Cardiac fibroblast (primary cell): ENCODE results near the gene CCT8.
A peak's percentile ranks its signal among the peaks of the same experiment; 100 is the strongest.

Source experiments
- DNase-seq, 2 donors: peaks; one replicate each; pipeline versions ENCODE4 v3.0.0 to v3.0.0-alpha.2; 2010; ENCODE audit warnings: low read depth in 2 of 2
- H3K4me3 ChIP-seq, 2 donors: replicated peaks in 1 of 2; 1 replicate in 1 of 2; 2 replicates in 1 of 2; pipeline ENCODE4 v1.5.1; 2011; ENCODE audit warnings: low read depth in 2 of 2, low read length in 2 of 2, mild to moderate bottlenecking in 2 of 2, moderate library complexity in 1 of 2
- TF ChIP-seq, protein P1 (sequence below): IDR thresholded peaks from one replicate; pipeline ENCODE4 v1.5.1; 2011; ENCODE audit warnings: low read depth, mild to moderate bottlenecking, low read length, inconsistent platforms

Gene CCT8, protein sequence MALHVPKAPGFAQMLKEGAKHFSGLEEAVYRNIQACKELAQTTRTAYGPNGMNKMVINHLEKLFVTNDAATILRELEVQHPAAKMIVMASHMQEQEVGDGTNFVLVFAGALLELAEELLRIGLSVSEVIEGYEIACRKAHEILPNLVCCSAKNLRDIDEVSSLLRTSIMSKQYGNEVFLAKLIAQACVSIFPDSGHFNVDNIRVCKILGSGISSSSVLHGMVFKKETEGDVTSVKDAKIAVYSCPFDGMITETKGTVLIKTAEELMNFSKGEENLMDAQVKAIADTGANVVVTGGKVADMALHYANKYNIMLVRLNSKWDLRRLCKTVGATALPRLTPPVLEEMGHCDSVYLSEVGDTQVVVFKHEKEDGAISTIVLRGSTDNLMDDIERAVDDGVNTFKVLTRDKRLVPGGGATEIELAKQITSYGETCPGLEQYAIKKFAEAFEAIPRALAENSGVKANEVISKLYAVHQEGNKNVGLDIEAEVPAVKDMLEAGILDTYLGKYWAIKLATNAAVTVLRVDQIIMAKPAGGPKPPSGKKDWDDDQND

DNA sequence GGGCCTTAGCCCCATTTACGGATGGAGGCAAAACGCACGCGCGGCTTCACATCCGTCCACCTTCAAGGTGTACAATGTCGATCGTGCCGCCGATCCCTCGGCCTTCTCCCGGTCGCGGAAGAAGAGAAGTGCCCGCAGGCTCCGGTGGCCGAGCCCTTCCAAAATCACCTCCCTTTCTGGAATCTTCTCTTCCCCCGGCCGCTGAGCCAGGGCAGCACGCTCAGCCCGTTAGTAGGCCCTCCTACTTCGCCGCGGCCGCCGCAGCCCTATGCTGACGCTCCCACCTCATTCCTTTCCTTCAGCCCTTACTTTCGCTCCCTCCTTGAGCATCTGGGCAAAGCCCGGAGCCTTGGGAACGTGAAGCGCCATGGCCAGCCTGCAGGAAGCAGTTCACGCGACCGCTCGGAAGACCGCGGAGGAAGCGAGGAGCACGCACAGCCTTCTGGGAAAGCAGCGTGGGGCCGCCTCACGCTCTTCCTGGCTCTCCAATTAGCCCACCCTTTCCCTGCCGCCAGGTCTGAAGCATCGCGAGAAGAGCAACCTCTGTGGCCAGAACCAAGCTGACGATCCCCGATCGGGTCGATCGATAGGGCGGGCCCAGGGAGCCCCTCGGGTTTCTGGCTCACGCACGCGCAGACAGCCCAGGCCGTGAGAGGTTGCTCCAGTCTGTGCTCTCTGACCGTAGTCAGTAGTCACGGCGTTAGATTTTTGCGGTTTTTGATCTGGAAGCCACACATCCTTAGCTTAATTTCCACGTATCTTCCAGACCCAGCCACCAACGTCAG lies at the start of gene CCT8:
TSS of gene CCT8 (minus strand) at position 427 of the 785 bp plus-strand sequence. CDS start at position 369, 58 bp downstream.
- TF ChIP-seq, protein P1, sequence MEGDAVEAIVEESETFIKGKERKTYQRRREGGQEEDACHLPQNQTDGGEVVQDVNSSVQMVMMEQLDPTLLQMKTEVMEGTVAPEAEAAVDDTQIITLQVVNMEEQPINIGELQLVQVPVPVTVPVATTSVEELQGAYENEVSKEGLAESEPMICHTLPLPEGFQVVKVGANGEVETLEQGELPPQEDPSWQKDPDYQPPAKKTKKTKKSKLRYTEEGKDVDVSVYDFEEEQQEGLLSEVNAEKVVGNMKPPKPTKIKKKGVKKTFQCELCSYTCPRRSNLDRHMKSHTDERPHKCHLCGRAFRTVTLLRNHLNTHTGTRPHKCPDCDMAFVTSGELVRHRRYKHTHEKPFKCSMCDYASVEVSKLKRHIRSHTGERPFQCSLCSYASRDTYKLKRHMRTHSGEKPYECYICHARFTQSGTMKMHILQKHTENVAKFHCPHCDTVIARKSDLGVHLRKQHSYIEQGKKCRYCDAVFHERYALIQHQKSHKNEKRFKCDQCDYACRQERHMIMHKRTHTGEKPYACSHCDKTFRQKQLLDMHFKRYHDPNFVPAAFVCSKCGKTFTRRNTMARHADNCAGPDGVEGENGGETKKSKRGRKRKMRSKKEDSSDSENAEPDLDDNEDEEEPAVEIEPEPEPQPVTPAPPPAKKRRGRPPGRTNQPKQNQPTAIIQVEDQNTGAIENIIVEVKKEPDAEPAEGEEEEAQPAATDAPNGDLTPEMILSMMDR: no peak
- peak; percentile 100 for DNase-seq
- H3K4me3 ChIP-seq: peak within 1 kb of the TSS; percentile 94 to 99

DNA sequence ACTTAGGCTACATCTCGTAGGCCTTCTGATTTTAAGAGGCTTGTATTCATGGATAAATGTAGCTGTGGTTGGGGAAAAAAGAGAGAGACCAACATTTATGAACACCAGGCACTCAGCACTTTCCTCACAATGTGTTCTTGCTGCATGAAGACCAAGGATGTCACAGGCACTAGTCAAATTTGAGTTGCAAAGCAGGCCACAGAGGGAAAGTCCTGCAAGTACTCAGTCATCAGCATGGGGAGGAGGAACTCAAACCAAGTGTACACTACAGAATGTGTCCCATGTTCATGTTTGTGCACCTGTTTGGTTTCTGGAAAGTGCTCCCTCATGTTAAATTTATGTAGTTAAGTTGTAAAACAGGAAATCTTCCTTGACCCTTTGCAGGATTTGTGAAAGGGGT lies 48.3 kb upstream of the CCT8 start:
- DNase-seq: no peak
- H3K4me3 ChIP-seq: no peak overlapping the region
- TF ChIP-seq, protein P1: no peak

DNA sequence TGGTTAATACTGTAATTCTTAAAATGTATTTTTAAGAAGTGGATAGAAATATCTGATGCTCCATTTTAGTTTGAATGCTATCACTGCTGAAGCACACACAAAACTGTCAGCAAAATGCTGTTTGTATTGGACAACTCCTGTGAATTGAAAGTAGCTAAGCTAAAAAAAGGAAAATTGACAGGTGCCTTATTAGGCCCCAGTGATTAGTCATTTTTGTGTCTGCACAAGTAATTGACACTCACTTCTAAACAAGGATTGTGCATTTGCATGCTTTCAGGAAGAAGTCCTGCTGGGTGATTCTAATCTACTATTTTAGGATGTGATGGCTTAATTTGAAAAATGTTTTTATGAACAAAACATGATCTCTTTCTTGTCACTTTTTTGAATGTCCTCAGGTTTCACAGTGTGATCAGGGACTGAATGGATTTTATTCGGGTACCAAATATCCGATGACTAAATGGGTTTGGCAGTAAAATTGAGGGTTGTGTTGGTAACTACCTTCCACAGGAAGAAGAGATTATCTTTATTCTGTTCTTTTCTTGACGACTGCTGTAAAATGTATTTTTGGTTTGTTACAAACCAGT lies 44.0 kb upstream of the CCT8 start:
- H3K4me3 ChIP-seq: no peak overlapping the region
- DNase-seq: no peak
- TF ChIP-seq, protein P1: no peak

DNA sequence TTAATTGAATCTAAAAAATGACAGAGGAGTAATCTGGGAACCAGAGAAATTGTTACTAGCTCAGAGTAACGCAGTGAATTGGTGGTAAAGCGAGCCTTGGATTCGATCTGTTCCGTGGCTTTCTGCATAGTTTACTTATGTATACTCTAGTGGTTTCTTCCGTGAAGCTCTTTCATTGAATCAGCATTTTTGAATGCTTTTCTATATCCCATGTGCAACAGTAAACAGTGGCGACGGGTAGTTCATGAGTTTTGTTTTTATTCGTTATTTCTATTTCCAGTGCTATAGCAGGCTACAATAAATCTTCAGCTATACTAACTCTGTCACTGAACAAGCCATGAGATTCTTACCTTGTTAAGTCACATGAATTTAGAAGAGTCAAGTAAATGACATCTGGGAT lies 42.5 kb upstream of the CCT8 start:
- no peak overlapping the region for H3K4me3 ChIP-seq
- no peak for DNase-seq
- TF ChIP-seq, protein P1: no peak

DNA sequence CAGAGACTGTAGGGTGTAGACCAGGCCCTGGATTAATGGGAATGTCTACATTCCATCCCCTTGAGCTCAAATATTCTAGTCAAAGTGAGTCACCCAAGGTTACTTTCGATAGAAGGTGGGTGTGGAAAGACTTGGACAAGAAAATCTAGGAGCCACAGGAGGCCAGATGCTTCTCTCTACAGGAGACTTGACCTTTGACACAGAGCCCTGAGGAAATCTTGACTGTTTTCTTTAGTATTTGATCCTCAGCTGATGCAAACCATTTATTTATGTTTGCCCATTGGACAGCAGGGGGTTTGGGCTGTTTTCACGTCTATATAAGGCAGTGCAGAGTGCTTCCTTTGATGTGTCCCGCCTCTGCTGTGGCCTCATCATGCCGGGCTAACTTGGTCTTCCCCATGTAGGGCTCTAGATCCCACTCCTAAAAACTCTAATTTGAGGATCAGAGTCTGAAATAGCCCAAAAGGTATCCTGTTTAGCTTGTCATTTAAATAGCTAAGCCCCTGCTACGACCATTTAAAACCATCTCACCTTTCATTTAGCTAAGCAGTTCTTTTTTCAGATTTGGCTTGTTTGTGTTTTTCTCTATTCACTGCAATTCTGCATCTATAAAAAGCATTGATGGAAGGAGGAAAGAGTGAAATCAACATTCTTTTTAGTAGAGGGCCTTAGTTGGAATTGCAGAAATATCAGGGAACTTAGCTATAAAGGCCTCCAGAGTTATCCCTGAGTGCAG lies 41.5 kb upstream of the CCT8 start:
- TF ChIP-seq, protein P1: no peak
- H3K4me3 ChIP-seq: no peak overlapping the region
- peak; percentile 24 to 64 for DNase-seq

DNA sequence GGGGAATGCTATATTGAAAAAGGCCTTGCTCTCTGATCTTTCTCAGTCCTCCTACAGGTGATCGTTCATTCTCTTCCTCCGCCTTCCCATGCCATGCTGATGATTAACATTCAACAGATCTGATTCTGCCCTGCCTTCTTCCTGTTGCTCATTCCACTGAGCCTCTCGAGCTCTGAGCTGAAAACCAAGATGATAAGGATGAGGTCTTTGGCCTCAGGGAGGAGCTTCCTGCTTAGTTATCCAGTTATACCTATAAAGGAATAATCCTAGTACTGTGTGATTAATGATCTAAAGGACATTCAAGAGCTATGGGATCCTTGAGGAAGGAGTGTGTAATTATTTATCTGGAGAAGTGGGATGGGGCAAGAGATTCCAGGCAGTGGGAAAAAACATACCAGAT lies 31.8 kb upstream of the CCT8 start:
- TF ChIP-seq, protein P1: no peak
- DNase-seq: peak; percentile 36 to 60
- no peak overlapping the region for H3K4me3 ChIP-seq
